Lower leg skin (tissue), 4 donors: Measurements from ENCODE around the gene APOL6. TPM values are rescaled to one million over a fixed set of nuclear protein-coding genes. Genes with fewer than 3 reads are reported as not detected.

Experiments used
- DNase-seq, 2 donors: peaks; one replicate each; pipeline ENCODE4 v3.0.0-alpha.2; 2019; ENCODE audit warnings: low spot score in 2 of 2
- H3K4me3 ChIP-seq: fragments of 200-600 bp; sonication (generic); 2 replicates; pipeline ENCODE4 v1.5.1; 2017; ENCODE audit warnings: mild to moderate bottlenecking, low read depth; ENCODE audit not compliant: poor library complexity, severe bottlenecking
- CTCF ChIP-seq, 3 donors: fragments of 450-650 bp; IDR thresholded peaks; one replicate each; pipeline ENCODE4 v1.5.1; 2016; ENCODE audit warnings: antibody characterized with exemption in 3 of 3, mild to moderate bottlenecking in 3 of 3, moderate library complexity in 2 of 3
- POLR2A ChIP-seq, 2 donors: fragments of 450-650 bp; IDR thresholded peaks; one replicate each; pipeline ENCODE4 v1.6.1; 2016 to 2017; ENCODE audit warnings: antibody characterized with exemption in 2 of 2, mild to moderate bottlenecking in 1 of 2, moderate library complexity in 1 of 2
- WGBS, 2 donors: methylation state at CpG; one replicate each; pipeline ENCODE4 v1.1.5; 2018; 5-methylcytosine and 5-hydroxymethylcytosine counted together
- intact Hi-C: fragments of 100-400 bp; cut with DNase I; formaldehyde crosslinking; loops from one replicate; pipeline ENCODE4 v1.15.0; 2023; ENCODE audit warnings: low total_unique reads
- total RNA-seq, 4 donors: library from RNA; depleted of rRNA; stranded (reverse); fragments of >200 nt; gene quantifications; one replicate each; pipeline ENCODE4 v1.1.0, GENCODE V29; 2016

APOL6 gene
- total RNA-seq, 4 donors from 2014 or later: 3.0 to 3.9 (median 3.8) TPM

- TF ChIP-seq CTCF (IDR thresholded peaks at IDR 0.05) (no peak), POLR2A (IDR thresholded peaks at IDR 0.05) (no peak)
- no peak for DNase-seq
- H3K4me3 ChIP-seq: no peak overlapping the region
- intact Hi-C loops: no loop called here
- WGBS, 2 donors: 51% methylated on average over 9 of the region's 9 CpGs
Measured at GRCh38 chr22:35604621-35605368, 43.5 kb upstream of the APOL6 start.

- no peak overlapping the region for H3K4me3 ChIP-seq
- TF ChIP-seq CTCF (IDR thresholded peaks at IDR 0.05) (no peak), POLR2A (IDR thresholded peaks at IDR 0.05) (no peak)
- intact Hi-C loops: no loop called here
- 63 to 64% methylated on average over 2 of the region's 2 CpGs for WGBS, 2 donors
- no peak for DNase-seq
Measured at GRCh38 chr22:35605369-35605680, 42.9 kb upstream of the APOL6 start.

- no peak overlapping the region for H3K4me3 ChIP-seq
- TF ChIP-seq CTCF (IDR thresholded peaks at IDR 0.05) (no peak), POLR2A (IDR thresholded peaks at IDR 0.05) (no peak)
- 76 to 84% methylated on average over 13 of the region's 13 CpGs for WGBS, 2 donors
- intact Hi-C loops: no loop called here
- no peak for DNase-seq
Measured at GRCh38 chr22:35605851-35606481, 42.3 kb upstream of the APOL6 start.

GRCh38 chr22:35606916-35607315 is 41.3 kb upstream of the APOL6 start:
- WGBS, 2 donors: 65 to 76% methylated on average over 8 of the region's 8 CpGs

GRCh38 chr22:35608088-35608487 is 40.2 kb upstream of the APOL6 start:
- DNase-seq: no peak
- 83 to 87% methylated on average over 11 of the region's 11 CpGs for WGBS, 2 donors
- intact Hi-C loops: no loop called here
- TF ChIP-seq CTCF (IDR thresholded peaks at IDR 0.05): no peak
- TF ChIP-seq POLR2A (IDR thresholded peaks at IDR 0.05): no peak
- no peak overlapping the region for H3K4me3 ChIP-seq

More at GRCh38 chr22:35606916-35607315, 41.3 kb upstream of the APOL6 start:
- DNase-seq: no peak
- intact Hi-C loops: no loop called here
- TF ChIP-seq CTCF (IDR thresholded peaks at IDR 0.05) (no peak), POLR2A (IDR thresholded peaks at IDR 0.05) (no peak)
- H3K4me3 ChIP-seq: no peak overlapping the region
